ENCODE results near the gene RBM18. TPM values are rescaled to one million over a fixed set of nuclear protein-coding genes. Genes with fewer than 3 reads are reported as not detected.

RBM18 gene
- total RNA-seq (2014; rRNA removed; shearing (Covaris generic)), result 12.6 and 18.1 TPM in 2 replicates

- peak; percentile 90 for DNase-seq (ENCODE audit: low read depth)
Measured at GRCh38 chr9:122264360-122265148, at the start of gene RBM18, which contains the start of gene MRRF. RBM18 (minus strand) TSS chr9:122264840; CDS start chr9:122261492, 3,348 bp downstream. MRRF (plus strand) TSS chr9:122264882; CDS start chr9:122270892, 6,010 bp downstream.

- DNase-seq (ENCODE audit: low read depth), result no peak
Measured at GRCh38 chr9:122314165-122314564, 49.5 kb upstream of the RBM18 start.

- DNase-seq (ENCODE audit: low read depth), result no peak
Measured at GRCh38 chr9:122309861-122310260, 45.2 kb upstream of the RBM18 start.

DNA sequence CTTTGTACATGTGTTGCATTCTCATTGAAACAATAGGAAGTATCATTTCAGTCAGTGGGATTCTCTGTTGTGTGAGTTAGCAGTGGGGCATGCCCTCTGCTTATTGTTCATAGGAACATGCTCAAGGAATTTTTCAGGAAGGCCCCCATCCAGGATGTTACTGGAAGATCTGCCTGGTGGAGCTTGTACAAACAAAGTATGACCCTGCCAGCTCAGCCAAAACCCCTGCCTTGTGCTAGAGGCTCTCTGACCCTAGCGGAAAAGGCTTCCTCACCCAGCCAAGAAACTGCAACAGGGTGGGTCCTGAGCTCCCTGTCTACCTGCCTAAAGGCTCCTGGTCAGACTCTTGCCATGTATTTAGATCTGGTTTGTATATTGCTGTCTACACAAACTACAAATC, 43.3 kb upstream of the RBM18 start:
- no peak for DNase-seq (ENCODE audit: low read depth)

DNA sequence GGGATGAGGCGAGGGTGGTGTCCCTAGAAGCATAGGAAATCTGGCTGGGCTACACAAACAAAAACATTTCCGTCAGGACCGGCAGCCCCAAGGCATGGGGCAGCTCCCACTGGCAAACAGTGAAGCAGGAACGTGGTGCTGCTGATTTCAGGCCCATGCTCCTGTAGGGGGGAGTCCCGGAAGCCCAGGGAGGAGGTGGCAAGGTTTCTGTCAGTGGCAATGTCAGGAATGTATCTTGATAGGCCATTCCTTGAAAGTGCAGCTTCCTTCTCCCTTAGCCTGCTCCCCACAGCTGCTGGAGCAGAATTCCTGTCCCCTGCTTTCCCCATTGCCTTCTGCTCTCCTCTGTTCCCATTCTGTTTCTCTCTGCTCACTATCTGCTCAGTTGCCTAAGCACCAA, 42.4 kb upstream of the RBM18 start:
- no peak for DNase-seq (ENCODE audit: low read depth)

- DNase-seq (ENCODE audit: low read depth), result peak; percentile 49
Measured at GRCh38 chr9:122302237-122303093, 37.8 kb upstream of the RBM18 start.

DNA sequence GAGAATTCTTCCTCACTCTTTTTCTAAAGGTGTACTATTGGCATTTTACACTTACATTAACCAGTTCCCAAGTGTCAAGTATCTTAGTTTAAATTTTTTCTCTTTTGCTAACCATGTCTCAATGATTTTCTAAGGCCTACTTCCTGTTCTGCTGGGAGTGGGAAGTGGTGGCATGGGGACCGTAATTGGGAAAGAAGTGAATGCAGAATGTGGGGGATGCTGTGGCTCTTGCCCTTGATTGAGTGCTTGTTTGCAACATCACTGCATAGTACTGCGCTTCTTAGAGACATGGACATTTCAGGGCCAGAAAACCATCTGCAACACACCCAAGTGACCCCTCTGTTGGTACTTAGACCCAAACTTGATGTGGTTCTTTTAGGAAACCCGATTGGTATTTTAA, 32.9 kb upstream of the RBM18 start:
- no peak for DNase-seq (ENCODE audit: low read depth)

- no peak for DNase-seq (ENCODE audit: low read depth)
Measured at GRCh38 chr9:122294531-122294930, 29.9 kb upstream of the RBM18 start.

- DNase-seq (ENCODE audit: low read depth), result no peak
Measured at GRCh38 chr9:122291458-122291857, 26.8 kb upstream of the RBM18 start.

- DNase-seq (ENCODE audit: low read depth), result no peak
Measured at GRCh38 chr9:122287214-122287720, 22.6 kb upstream of the RBM18 start.

- DNase-seq (ENCODE audit: low read depth), result no peak
Measured at GRCh38 chr9:122286764-122287163, 22.1 kb upstream of the RBM18 start.

- no peak for DNase-seq (ENCODE audit: low read depth)
Measured at GRCh38 chr9:122281368-122281767, 16.7 kb upstream of the RBM18 start.

GRCh38 chr9:122277285-122277897, 12.8 kb upstream of the RBM18 start:
- DNase-seq (ENCODE audit: low read depth), result no peak

GRCh38 chr9:122276096-122276495, 11.5 kb upstream of the RBM18 start:
- peak; percentile 69 for DNase-seq (ENCODE audit: low read depth)

DNA sequence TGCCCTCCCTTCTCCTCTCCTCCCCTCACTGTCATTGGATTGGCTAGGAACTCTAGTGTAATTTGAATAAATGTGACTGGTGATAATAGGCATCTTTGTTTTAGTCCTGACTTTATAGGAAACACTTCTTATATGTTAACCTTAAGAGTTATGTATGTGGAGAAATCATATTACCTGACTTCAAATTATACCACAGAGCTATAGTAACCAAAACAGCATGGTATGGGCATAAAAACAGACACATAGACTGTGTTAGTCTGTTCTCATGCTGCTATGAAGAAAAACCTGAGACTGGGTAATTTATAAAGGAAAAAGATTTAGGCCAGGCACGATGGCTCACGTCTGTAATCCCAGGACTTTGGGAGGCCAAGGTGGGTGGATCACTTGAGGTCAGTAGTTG, 9.4 kb upstream of the RBM18 start:
- no peak for DNase-seq (ENCODE audit: low read depth)

DNA sequence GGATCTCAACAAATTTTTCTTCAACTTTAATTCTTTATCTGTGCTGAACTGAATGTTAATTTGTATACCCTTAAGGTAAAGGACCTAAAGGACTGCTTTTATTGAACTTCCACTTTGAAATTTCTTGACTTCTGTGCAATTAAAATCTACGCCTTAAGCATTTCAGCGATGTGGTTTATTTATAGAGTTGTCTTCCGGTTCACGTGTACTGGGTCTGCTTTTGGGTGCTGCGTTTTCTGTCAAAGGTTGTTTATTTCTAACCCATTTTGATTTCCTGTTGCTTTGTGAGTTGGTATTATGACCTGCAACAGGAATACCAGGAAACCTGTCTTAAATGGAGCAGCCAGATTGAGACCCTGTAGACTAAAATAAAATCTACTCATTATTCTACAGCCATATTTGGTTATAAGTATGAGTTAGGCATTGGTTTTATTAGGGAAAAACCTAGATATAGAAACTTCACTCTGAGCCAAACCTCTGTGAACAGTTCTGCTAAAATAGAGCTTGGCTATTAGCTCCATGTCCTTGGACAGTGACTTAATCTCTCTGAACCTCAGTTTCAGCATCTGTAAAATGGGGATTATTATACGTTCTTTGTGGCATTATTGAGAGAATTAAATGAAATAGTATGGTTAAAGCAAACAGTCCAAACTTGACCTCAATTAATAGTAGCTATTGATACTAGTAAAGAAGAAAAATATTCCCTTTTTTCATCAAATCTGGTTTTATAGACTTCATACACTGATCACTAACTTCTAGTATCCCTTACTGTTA, 3.6 kb upstream of the RBM18 start:
- no peak for DNase-seq (ENCODE audit: low read depth)

DNA sequence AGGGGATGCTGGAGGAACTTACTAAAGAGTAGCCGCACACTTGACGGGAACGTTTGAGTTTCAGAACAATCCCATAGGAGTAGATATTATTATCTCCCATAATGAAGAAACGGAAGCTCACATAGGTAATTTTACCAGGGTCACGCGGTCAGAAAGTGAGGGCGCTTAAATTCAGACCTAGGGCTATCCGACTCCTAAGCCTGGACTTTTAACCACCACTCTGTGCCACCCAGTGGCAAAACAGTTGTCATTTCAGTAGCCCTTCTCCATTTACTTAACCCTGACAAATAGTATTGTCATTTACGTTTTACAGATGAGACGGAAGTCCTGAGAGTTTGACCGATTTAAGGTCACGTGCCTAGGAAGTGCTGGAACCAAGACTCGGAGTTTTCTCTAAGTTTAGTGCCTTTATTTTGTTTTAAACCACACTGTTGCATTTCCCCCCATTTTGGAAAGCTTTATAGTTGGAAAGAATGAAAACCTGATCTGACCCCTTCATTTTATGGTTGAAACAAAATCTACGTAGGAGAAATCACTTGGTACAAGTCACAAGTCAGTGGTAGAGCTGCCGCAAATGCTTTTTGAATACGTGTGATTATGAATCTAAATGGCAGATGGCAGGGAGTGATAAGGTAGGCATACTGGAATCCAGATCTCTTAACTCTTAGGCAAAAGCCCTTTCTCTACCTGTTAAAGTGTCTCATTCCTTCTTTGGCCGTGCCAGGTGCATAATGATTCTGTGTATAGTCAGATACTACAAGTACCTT, 692 bp upstream of the RBM18 start:
- peak; percentile 50 for DNase-seq (ENCODE audit: low read depth)

DNA sequence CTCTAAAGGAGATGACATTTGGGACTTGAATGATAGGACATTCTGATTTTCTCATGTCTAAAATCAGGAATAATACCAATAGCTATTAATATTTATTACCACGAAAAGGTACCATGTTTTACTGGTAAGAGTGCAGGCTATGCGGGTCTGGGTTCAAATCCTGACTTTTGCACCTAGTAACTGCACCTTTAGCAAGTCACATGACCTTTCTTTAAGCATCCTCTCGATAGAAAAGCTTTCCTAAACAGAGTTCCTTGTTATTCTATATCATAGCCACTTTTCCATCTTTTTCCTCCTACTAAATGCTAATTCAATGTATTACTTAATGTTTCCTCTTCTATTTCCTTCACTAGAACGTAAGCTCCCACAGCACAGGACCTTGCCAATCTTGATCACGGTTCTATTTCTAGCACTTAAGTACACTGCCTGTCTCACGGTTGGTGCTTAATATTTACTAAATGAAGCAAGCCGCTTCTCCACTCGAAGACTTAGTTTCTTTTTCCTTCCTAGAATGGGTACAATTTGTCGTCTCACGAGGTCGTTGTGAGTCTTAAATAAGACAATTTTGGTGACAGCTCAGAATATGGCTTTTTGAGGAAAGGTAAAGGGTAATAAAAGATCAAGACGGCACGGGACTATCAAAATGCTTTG, 816 bp downstream of the RBM18 start:
- peak; percentile 7 for DNase-seq (ENCODE audit: low read depth)

DNA sequence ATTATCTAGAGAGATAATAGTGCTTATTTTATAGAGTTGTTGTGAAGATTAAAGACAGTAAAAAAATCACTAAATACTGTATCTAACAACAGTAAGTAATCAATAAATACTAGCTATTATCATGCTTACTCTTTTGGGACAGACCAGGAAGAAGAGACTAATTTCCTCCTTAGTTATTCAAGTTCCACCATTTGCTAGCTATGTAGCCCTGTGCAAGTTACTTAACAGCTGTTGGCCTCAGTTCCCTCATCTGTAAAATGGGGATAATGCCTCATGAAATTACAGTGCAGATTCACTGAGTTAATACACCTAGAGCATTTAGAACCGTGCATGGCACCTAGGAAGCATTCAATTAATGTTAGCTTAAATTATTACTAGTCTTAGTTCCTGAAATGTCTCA, 2.6 kb downstream of the RBM18 start:
- no peak for DNase-seq (ENCODE audit: low read depth)

DNA sequence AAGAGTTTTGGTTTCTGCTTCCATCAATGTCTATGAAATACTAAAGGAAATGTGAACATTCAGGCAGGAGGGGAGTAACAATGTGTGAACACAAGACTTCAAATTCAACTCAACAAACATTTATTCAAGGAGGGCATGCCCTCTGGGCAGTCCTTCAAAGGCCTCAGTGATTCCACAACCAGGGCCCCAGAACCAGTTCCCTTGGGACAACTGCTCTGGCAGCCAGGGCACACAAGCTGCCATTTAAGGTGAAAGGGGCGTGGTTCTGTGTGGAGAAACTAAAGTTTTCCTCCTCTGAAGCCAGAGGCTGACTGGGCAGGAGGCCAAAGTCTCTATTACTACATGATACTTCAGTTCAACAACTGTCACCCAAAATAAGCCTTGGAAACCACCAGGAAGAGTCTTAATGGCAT, 3.2 kb downstream of the RBM18 start:
- peak; percentile 73 for DNase-seq (ENCODE audit: low read depth)

Data from M059J (cell line).